DMS153 treated with DMSO at 0.1 percent for 48 hours (cell line): ENCODE measurements around the gene CTSE.

Experiments
- DNase-seq: peaks from one replicate; lab custom pipeline; 2025; ENCODE audit not compliant: unreplicated experiment; lab: John Stamatoyannopoulos, UW

The CTSE gene

GRCh38 chr1:205973377-205974232 lies 50.1 kb downstream of the CTSE start:
- no peak for DNase-seq

- no peak for DNase-seq
These were observed 51.1 kb downstream of the CTSE start for GRCh38 chr1:205972491-205973168.

GRCh38 chr1:205972081-205972480 lies 51.6 kb downstream of the CTSE start:
- no peak for DNase-seq

- DNase-seq, result no peak
These were observed 52.6 kb downstream of the CTSE start for GRCh38 chr1:205971082-205971481.

GRCh38 chr1:205970486-205970885 lies 53.2 kb downstream of the CTSE start:
- no peak for DNase-seq

GRCh38 chr1:205969229-205969628 lies 54.5 kb downstream of the CTSE start:
- no peak for DNase-seq

GRCh38 chr1:205967554-205968335 lies 56.0 kb downstream of the CTSE start:
- peak; percentile 82 for DNase-seq

- DNase-seq, result peak; percentile 100
These were observed 58.4 kb downstream of the CTSE start for GRCh38 chr1:205965036-205965884.

- no peak for DNase-seq
These were observed 60.1 kb downstream of the CTSE start for GRCh38 chr1:205963352-205964155.

GRCh38 chr1:205962821-205963221 lies 60.9 kb downstream of the CTSE start:
- peak; percentile 49 for DNase-seq

GRCh38 chr1:205961991-205962820 lies 61.5 kb downstream of the CTSE start:
- peak; percentile 83 for DNase-seq

- DNase-seq, result no peak
These were observed 62.3 kb downstream of the CTSE start for GRCh38 chr1:205961405-205961804.

- no peak for DNase-seq
These were observed 63.9 kb downstream of the CTSE start for GRCh38 chr1:205959789-205960188.
